Uterus (tissue), 2 donors: Measurements from ENCODE around the gene STK32C.

ENCODE experiments used
- CTCF ChIP-seq, 4 experiments: fragments of 200-600 bp in 2 of 4; fragments of 450-650 bp in 2 of 4; sonication (generic) in 2 of 4; IDR thresholded peaks; one replicate each; pipeline ENCODE4 v1.5.1; 2016 to 2019; ENCODE audit warnings: antibody characterized with exemption in 4 of 4, mild to moderate bottlenecking in 2 of 4, moderate library complexity in 1 of 4
- POLR2A ChIP-seq, 2 donors: fragments of 450-650 bp; IDR thresholded peaks; one replicate each; pipeline ENCODE4 v1.6.1; 2016; ENCODE audit warnings: antibody characterized with exemption in 2 of 2, mild to moderate bottlenecking in 1 of 2, moderate library complexity in 1 of 2

- TF ChIP-seq CTCF (IDR thresholded peaks at IDR 0.05) (no peak), POLR2A (IDR thresholded peaks at IDR 0.05) (no peak)
Observed at GRCh38 chr10:132213917-132214316, 93.8 kb downstream of the STK32C start.
